GM06990 (cell line): Measurements from ENCODE around the gene LHFPL3.

ENCODE experiments used
- DNase-seq: peaks from one replicate; pipeline ENCODE4 v3.0.0-alpha.2; 2011; ENCODE audit not compliant: insufficient read length; ENCODE audit errors: extremely low read depth
- H3K27me3 ChIP-seq: replicated peaks from 2 replicates; pipeline ENCODE4 v1.6.0; 2011; ENCODE audit warnings: low read length; ENCODE audit not compliant: control insufficient read depth, insufficient read depth
- H3K36me3 ChIP-seq: 2 replicates; pipeline ENCODE4 v1.5.1; 2011; ENCODE audit warnings: low read length; ENCODE audit not compliant: control insufficient read depth, insufficient read depth
- H3K4me3 ChIP-seq: replicated peaks from 2 replicates; pipeline ENCODE4 v1.5.1; 2011; ENCODE audit warnings: low read depth, mild to moderate bottlenecking, control low read depth, low read length
- CTCF ChIP-seq: IDR thresholded peaks from 2 replicates; pipeline ENCODE4 v1.5.1; 2011; ENCODE audit warnings: low read length, control low read depth, mild to moderate bottlenecking, inconsistent platforms; ENCODE audit not compliant: insufficient read depth, poor library complexity, severe bottlenecking

The LHFPL3 gene

GRCh38 chr7:104758504-104758903 is 430.1 kb downstream of the LHFPL3 start:
- no peak for DNase-seq
- Histone ChIP-seq H3K27me3 (no peaks in the 10 kb centered on the region; the same call in 1 of the 2 replicates), H3K4me3 (no peak overlapping the region), H3K36me3 (no peaks in the 10 kb centered on the region)
- no peak for TF ChIP-seq CTCF

- no peaks in the 10 kb centered on the region; the same call in none of the 2 replicates for H3K27me3 ChIP-seq
- no peaks in the 10 kb centered on the region for H3K36me3 ChIP-seq
- no peak for DNase-seq
Measured at GRCh38 chr7:104761892-104762291, 433.5 kb downstream of the LHFPL3 start.

GRCh38 chr7:104767113-104767512 is 438.7 kb downstream of the LHFPL3 start:
- no peaks in the 10 kb centered on the region for H3K36me3 ChIP-seq
- peaks cover 1% of the 10 kb centered on the region for H3K27me3 ChIP-seq
- TF ChIP-seq CTCF = no peak
- H3K4me3 ChIP-seq = no peak overlapping the region
- no peak for DNase-seq

More at GRCh38 chr7:104761892-104762291, 433.5 kb downstream of the LHFPL3 start:
- no peak overlapping the region for H3K4me3 ChIP-seq
- TF ChIP-seq CTCF = no peak

- Histone ChIP-seq H3K27me3 (peaks cover 1% of the 10 kb centered on the region), H3K36me3 (no peaks in the 10 kb centered on the region), H3K4me3 (no peak overlapping the region)
- no peak for TF ChIP-seq CTCF
- DNase-seq = no peak
Measured at GRCh38 chr7:104767826-104768536, 439.6 kb downstream of the LHFPL3 start.

GRCh38 chr7:104772405-104773345 is 444.3 kb downstream of the LHFPL3 start:
- no peak for TF ChIP-seq CTCF

More at GRCh38 chr7:104772405-104773345, 444.3 kb downstream of the LHFPL3 start:
- H3K27me3 ChIP-seq = peaks cover 1% of the 10 kb centered on the region; the same call in 1 of the 2 replicates
- no peaks in the 10 kb centered on the region for H3K36me3 ChIP-seq
- no peak for DNase-seq
- no peak overlapping the region for H3K4me3 ChIP-seq
